HepG2 (cell line): ENCODE data around the gene MEF2B. TPM values are rescaled to one million over a fixed set of nuclear protein-coding genes. Genes with fewer than 3 reads are reported as not detected.

Source experiments
- ARNTL ChIP-seq: sonication (generic); formaldehyde crosslinking; IDR thresholded peaks from 2 replicates; pipeline ENCODE4 v1.4.0; 2020; ENCODE audit warnings: mild to moderate bottlenecking, missing genetic modification reagents
- BCL6 ChIP-seq: IDR thresholded peaks from 2 replicates; pipeline ENCODE4 v1.6.1; 2016; ENCODE audit warnings: missing genetic modification reagents, missing compliant biosample characterization
- CAMTA2 ChIP-seq: sonication (generic); formaldehyde crosslinking; IDR thresholded peaks from 2 replicates; pipeline ENCODE4 v1.4.0; 2020; ENCODE audit warnings: mild to moderate bottlenecking, missing genetic modification reagents, borderline replicate concordance
- CBX2 ChIP-seq, 2 experiments: fragments of 200-600 bp in 1 of 2; sonication (generic); formaldehyde crosslinking in 1 of 2; IDR thresholded peaks; 2 replicates each; pipeline versions ENCODE4 v1.7.0 to v1.8.1; 2018 to 2022; ENCODE audit warnings: low read depth in 2 of 2, low read length in 1 of 2, mild to moderate bottlenecking in 1 of 2, missing genetic modification reagents in 1 of 2
- CERS6 ChIP-seq: sonication (generic); formaldehyde crosslinking; IDR thresholded peaks from 2 replicates; pipeline ENCODE4 v1.5.0; 2020; ENCODE audit warnings: missing genetic modification reagents
- FOXK1 ChIP-seq: sonication (generic); formaldehyde crosslinking; IDR thresholded peaks from 2 replicates; pipeline ENCODE4 v1.4.0; 2020; ENCODE audit warnings: low read depth, missing genetic modification reagents, borderline replicate concordance
- GTF2F1 ChIP-seq: fragments of 150-350 bp; IDR thresholded peaks from 2 replicates; pipeline ENCODE4 v1.6.1; 2014; ENCODE audit warnings: low read length
- IRF1 ChIP-seq: sonication (generic); formaldehyde crosslinking; IDR thresholded peaks from 2 replicates; pipeline ENCODE4 v1.4.0; 2020; ENCODE audit warnings: low read depth, mild to moderate bottlenecking, missing genetic modification reagents
- NRL ChIP-seq: sonication (generic); formaldehyde crosslinking; IDR thresholded peaks from 2 replicates; pipeline ENCODE4 v1.5.0; 2020; ENCODE audit warnings: missing genetic modification reagents, mild to moderate bottlenecking, moderate library complexity, borderline replicate concordance
- ONECUT2 ChIP-seq: sonication (generic); formaldehyde crosslinking; IDR thresholded peaks from 2 replicates; pipeline ENCODE4 v1.4.0; 2020; ENCODE audit warnings: missing genetic modification reagents
- REL ChIP-seq: sonication (generic); formaldehyde crosslinking; conservative IDR thresholded peaks from 2 replicates; pipeline ENCODE4 v1.8.0; 2022; ENCODE audit warnings: mild to moderate bottlenecking, missing genetic modification reagents, moderate library complexity
- SALL1 ChIP-seq: sonication (generic); formaldehyde crosslinking; IDR thresholded peaks from 2 replicates; pipeline ENCODE4 v1.8.0; 2022; ENCODE audit warnings: mild to moderate bottlenecking, missing genetic modification reagents
- SRF ChIP-seq: IDR thresholded peaks from 2 replicates; pipeline ENCODE4 v1.6.1; 2011; ENCODE audit warnings: mild to moderate bottlenecking, low read depth, low read length, moderate library complexity
- THAP11 ChIP-seq: IDR thresholded peaks from 2 replicates; pipeline ENCODE4 v1.6.1; 2016; ENCODE audit warnings: missing biosample characterization, missing genetic modification reagents
- ZBTB7A ChIP-seq: sonication (generic); formaldehyde crosslinking; IDR thresholded peaks from 2 replicates; pipeline ENCODE4 v1.8.0; 2022; ENCODE audit warnings: mild to moderate bottlenecking, missing genetic modification reagents
- ZNF430 ChIP-seq: sonication (generic); formaldehyde crosslinking; IDR thresholded peaks from 2 replicates; pipeline ENCODE4 v1.9.0; 2021; ENCODE audit warnings: mild to moderate bottlenecking, missing genetic modification reagents
- polyA plus RNA-seq, 8 experiments: library from polyadenylated mRNA; depleted of rRNA in 3 of 8; stranded (reverse) in 7 of 8; unstranded in 1 of 8; fragments of >200 nt; fragmentation: Illumina TruSeq in 4 of 8; extraction: Trizol in 4 of 8; gene quantifications; 2 replicates each; pipeline versions ENCODE4 v1.2.1 to v1.2.3, GENCODE V29; 2011 to 2016; ENCODE audit warnings: low read depth in 4 of 8, missing spikeins in 1 of 8, mixed read lengths in 1 of 8; ENCODE audit not compliant: insufficient read depth in 1 of 8
- total RNA-seq, 5 experiments: library from RNA; depleted of rRNA; stranded (reverse); fragments of >200 nt; fragmentation: Illumina TruSeq; extraction: Trizol; gene quantifications; 2 replicates each; pipeline ENCODE4 v1.2.3, GENCODE V29; 2016; ENCODE audit warnings: low read depth in 1 of 5
- TF ChIP-seq, protein P1 (sequence below): sonication (generic); formaldehyde crosslinking; IDR thresholded peaks from 2 replicates; pipeline ENCODE4 v1.4.0; 2020; ENCODE audit warnings: mild to moderate bottlenecking, missing genetic modification reagents
- TF ChIP-seq, protein P2 (sequence below): sonication (generic); formaldehyde crosslinking; conservative IDR thresholded peaks from 2 replicates; pipeline ENCODE4 v1.4.0; 2020; ENCODE audit warnings: mild to moderate bottlenecking, missing genetic modification reagents, moderate library complexity

The MEF2B gene
- total and polyA plus RNA-seq, 2 of the 13 experiments (the other 11 are each of a cell fraction or from before 2014, with no cell fraction given), result 1.2 to 1.7 TPM

- TF ChIP-seq, protein P1, sequence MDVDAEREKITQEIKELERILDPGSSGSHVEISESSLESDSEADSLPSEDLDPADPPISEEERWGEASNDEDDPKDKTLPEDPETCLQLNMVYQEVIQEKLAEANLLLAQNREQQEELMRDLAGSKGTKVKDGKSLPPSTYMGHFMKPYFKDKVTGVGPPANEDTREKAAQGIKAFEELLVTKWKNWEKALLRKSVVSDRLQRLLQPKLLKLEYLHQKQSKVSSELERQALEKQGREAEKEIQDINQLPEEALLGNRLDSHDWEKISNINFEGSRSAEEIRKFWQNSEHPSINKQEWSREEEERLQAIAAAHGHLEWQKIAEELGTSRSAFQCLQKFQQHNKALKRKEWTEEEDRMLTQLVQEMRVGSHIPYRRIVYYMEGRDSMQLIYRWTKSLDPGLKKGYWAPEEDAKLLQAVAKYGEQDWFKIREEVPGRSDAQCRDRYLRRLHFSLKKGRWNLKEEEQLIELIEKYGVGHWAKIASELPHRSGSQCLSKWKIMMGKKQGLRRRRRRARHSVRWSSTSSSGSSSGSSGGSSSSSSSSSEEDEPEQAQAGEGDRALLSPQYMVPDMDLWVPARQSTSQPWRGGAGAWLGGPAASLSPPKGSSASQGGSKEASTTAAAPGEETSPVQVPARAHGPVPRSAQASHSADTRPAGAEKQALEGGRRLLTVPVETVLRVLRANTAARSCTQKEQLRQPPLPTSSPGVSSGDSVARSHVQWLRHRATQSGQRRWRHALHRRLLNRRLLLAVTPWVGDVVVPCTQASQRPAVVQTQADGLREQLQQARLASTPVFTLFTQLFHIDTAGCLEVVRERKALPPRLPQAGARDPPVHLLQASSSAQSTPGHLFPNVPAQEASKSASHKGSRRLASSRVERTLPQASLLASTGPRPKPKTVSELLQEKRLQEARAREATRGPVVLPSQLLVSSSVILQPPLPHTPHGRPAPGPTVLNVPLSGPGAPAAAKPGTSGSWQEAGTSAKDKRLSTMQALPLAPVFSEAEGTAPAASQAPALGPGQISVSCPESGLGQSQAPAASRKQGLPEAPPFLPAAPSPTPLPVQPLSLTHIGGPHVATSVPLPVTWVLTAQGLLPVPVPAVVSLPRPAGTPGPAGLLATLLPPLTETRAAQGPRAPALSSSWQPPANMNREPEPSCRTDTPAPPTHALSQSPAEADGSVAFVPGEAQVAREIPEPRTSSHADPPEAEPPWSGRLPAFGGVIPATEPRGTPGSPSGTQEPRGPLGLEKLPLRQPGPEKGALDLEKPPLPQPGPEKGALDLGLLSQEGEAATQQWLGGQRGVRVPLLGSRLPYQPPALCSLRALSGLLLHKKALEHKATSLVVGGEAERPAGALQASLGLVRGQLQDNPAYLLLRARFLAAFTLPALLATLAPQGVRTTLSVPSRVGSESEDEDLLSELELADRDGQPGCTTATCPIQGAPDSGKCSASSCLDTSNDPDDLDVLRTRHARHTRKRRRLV (CRISPR knock-in tag), result peak; percentile 61; the same call in 1 of the 2 replicates
- no peak for TF ChIP-seq IRF1 (CRISPR knock-in tag)
- peak; percentile 70 for TF ChIP-seq ARNTL (CRISPR knock-in tag)
- peak; percentile 64 for TF ChIP-seq THAP11 (CRISPR knock-in tag)
- TF ChIP-seq ZNF430 (CRISPR knock-in tag), result no peak
- no peak for TF ChIP-seq ONECUT2
- TF ChIP-seq ZBTB7A, result no peak
- TF ChIP-seq FOXK1, result 0 out of 2 replicates have a peak, but pooled peaks have one; percentile 63
- no peak for TF ChIP-seq SRF
- TF ChIP-seq REL, result no peak
- no peak for TF ChIP-seq NRL
- TF ChIP-seq CBX2 (IDR thresholded peaks at IDR 0.05; ENCODE audit: low read depth, low read length), result no peak
- TF ChIP-seq CBX2 (CRISPR knock-in tag; IDR thresholded peaks at IDR 0.05; ENCODE audit: low read depth), result no peak
- TF ChIP-seq SALL1 (CRISPR knock-in tag), result no peak; the same call in 1 of the 2 replicates
- TF ChIP-seq, protein P2, sequence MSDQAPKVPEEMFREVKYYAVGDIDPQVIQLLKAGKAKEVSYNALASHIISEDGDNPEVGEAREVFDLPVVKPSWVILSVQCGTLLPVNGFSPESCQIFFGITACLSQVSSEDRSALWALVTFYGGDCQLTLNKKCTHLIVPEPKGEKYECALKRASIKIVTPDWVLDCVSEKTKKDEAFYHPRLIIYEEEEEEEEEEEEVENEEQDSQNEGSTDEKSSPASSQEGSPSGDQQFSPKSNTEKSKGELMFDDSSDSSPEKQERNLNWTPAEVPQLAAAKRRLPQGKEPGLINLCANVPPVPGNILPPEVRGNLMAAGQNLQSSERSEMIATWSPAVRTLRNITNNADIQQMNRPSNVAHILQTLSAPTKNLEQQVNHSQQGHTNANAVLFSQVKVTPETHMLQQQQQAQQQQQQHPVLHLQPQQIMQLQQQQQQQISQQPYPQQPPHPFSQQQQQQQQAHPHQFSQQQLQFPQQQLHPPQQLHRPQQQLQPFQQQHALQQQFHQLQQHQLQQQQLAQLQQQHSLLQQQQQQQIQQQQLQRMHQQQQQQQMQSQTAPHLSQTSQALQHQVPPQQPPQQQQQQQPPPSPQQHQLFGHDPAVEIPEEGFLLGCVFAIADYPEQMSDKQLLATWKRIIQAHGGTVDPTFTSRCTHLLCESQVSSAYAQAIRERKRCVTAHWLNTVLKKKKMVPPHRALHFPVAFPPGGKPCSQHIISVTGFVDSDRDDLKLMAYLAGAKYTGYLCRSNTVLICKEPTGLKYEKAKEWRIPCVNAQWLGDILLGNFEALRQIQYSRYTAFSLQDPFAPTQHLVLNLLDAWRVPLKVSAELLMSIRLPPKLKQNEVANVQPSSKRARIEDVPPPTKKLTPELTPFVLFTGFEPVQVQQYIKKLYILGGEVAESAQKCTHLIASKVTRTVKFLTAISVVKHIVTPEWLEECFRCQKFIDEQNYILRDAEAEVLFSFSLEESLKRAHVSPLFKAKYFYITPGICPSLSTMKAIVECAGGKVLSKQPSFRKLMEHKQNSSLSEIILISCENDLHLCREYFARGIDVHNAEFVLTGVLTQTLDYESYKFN, result peak; percentile 92
- no peak for TF ChIP-seq CERS6 (CRISPR knock-in tag)
- TF ChIP-seq BCL6, result peak; percentile 63
- no peak for TF ChIP-seq CAMTA2 (CRISPR knock-in tag)
- no peak for TF ChIP-seq GTF2F1
Observed at GRCh38 chr19:19098703-19099632, 71.1 kb downstream of the MEF2B start (continued).
